Measurements from ENCODE around the gene LYRM2.

LYRM2 gene

DNA sequence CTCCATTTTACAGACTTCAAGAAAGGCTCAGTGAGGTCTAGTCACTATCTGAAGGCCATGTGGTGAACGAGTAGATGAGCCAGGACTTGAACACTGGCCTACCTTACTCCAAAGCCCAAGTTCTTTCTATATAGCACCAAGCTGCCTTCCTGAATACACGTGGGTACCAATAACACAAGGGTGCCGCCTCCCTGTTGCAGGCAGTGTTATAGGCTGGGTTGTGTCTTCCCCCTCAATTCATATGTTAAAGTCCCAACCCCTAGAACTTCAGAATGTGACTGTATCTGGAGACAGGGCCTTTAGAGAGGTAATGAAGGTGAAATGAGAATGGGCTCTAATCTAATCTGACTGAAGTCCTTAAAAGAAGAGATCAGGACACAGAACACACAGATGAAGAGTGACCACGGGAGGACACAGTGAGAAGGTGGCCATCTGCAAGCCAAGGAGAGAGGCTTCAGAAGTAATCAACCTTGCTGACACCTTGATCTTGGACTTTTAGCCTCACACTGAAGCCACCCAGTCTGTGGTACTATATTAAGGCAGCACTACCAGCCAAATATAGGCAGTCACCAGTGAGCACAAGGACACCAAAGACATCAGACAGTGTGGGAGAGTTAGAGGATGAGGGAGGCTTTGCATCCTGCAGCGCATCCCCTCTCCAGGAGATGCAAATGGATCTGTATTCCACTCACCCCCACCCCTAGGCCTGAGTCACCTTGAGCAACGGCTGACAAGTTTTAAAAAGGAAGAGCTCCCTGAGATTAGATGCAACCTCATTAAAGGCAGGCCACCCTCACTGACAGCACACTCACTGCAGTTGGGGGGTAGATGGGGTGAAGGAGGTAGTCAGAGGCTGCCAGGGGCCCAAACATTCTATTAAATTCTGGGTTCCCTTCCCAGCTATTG lies 40.9 kb upstream of the LYRM2 start:
- no peak overlapping the region for H3K4me3 ChIP-seq (ENCODE audit: low read depth, low read length)
- TF ChIP-seq, protein P1, sequence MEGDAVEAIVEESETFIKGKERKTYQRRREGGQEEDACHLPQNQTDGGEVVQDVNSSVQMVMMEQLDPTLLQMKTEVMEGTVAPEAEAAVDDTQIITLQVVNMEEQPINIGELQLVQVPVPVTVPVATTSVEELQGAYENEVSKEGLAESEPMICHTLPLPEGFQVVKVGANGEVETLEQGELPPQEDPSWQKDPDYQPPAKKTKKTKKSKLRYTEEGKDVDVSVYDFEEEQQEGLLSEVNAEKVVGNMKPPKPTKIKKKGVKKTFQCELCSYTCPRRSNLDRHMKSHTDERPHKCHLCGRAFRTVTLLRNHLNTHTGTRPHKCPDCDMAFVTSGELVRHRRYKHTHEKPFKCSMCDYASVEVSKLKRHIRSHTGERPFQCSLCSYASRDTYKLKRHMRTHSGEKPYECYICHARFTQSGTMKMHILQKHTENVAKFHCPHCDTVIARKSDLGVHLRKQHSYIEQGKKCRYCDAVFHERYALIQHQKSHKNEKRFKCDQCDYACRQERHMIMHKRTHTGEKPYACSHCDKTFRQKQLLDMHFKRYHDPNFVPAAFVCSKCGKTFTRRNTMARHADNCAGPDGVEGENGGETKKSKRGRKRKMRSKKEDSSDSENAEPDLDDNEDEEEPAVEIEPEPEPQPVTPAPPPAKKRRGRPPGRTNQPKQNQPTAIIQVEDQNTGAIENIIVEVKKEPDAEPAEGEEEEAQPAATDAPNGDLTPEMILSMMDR (IDR thresholded peaks at IDR 0.05; ENCODE audit: low read depth, low read length): no peak

DNA sequence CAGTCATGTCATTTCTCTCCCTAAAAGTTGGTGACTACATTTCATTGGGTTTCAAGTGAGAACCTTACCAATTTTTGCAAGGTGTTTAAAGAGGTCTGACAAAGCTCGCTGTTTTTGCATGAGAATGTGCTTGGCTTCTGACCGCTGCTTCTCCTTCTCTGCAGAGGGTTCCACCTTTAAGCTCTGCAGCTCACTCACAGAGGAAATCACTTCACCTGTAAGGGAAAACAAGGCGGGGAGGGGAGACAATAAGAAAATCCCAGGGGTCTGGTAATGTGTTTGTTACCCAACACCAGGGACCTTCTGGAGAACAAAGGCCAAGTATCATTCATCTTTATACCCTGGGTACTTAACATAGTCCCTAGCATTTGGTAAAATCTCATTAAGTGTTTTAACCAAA lies 40.0 kb upstream of the LYRM2 start:
- TF ChIP-seq, protein P1 (IDR thresholded peaks at IDR 0.05; ENCODE audit: low read depth, low read length): no peak
- no peak overlapping the region for H3K4me3 ChIP-seq (ENCODE audit: low read depth, low read length)

DNA sequence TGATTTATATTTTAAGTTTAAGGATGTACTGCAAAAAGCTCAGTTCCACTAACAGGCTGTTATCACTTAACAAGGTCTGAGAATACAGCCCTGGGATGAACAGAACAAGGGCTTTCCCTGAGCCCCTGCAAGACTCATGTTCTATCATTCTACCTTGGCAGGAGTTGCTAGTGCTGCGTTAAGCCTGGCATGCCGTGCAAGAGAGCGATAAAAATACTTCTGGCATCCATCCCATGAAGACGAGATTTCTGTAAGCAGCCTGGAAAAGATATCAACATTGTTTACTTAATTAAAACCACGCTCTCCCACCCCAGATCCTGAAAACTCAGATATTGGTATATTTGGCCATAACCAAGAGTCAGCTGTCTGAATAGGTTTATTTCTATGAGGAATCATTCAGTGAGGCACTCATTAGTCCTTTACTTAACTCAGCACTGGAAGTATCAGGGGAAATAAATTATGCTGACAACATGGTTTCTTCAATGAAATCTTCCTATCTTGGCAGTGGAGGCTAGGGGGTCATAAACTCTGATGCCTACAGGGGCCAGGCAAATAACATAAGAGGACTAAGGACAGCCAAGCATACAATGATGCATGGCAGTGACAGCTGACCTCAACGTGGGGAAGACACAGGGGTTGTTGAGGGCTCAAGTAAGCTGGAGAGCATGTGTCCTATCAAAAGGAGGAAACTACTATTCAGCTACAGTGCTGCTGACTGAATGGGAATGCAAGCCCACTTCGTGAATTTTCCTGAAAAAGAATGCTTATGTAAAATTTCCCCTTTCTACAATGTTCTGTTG lies 37.6 kb upstream of the LYRM2 start:
- no peak overlapping the region for H3K4me3 ChIP-seq (ENCODE audit: low read depth, low read length)
- TF ChIP-seq, protein P1 (IDR thresholded peaks at IDR 0.05; ENCODE audit: low read depth, low read length): no peak

DNA sequence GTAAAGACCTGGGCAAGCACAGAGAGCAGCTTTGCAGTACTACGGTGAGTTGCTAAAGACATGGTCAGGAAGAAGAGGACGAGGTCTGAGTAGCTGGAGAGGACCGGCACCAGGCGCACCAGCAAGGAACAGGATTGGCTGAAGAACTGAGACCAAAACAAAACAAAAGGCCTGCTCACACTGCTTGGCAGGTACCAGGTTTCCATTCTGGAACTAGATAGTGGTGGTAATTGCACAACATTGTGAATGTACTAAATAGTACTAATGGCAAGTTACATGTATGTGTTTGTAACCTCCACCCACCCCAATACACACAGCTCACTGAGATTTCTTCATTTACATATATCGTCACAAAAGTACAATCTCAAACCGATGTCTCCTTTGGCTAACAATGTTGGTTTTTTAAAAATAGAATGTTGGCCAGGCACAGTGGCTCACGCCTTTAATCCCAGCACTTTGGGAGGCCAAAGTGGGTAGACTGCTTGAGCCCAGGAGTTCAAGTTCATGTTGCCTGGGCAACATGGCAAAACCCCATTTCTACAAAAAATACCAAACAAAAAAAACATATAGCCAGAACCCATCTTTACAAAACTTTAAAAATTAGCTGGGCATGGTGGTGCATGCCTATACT lies 32.5 kb upstream of the LYRM2 start:
- TF ChIP-seq, protein P1 (IDR thresholded peaks at IDR 0.05; ENCODE audit: low read depth, low read length): no peak

DNA sequence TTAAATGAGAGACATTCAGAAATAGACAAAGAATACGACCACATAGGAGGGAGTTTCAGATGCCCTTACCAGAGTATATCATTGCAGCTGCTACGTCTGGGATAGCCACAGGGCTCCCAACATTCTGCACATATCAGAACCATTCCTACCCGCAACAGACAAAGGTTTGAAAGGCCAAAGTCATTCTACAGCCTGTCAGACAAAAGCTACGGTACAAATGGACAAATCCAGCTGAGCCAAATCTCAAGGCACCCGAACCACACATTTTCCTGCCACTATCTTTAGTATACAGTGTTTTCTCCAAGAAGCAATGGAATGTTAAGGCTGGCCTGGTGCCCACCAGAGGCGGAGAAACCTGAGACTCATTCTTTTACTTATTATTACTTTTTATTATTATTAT lies 30.5 kb upstream of the LYRM2 start:
- TF ChIP-seq, protein P1 (IDR thresholded peaks at IDR 0.05; ENCODE audit: low read depth, low read length): no peak
- no peak overlapping the region for H3K4me3 ChIP-seq (ENCODE audit: low read depth, low read length)

More for the DNA sequence above, 32.5 kb upstream of the LYRM2 start:
- no peak overlapping the region for H3K4me3 ChIP-seq (ENCODE audit: low read depth, low read length)

DNA sequence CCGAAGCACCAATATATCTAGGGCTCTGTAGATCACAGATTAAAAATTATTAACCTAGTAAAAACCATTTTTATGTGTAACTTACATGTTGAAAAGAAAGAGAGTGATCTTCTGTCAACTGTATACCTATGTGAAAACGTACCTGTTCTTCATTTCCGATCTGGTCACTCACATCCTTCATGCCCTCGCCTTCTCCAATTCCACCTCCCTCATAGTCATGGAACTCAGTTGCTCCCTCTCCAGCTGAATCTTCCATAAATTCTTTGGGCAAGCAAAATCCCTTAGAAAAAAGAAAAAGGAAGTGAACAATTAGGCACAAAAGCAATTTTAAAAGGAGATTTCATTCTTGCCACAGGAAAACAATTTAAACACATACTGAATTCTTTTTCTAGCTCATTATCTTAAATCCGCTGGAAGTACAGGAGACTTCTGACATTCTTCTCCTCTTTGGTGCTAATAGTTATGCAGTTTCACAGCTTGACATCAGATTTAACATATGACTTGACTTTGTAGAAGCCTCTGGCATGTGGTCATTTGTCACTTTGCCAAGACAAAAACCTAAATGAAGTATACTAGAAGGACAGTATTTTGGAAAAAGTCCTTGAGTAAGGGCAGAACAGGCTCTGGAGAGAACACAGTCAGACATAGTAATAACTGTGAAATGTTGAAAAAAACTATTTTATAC lies 29.5 kb upstream of the LYRM2 start:
- TF ChIP-seq, protein P1 (IDR thresholded peaks at IDR 0.05; ENCODE audit: low read depth, low read length): no peak
- no peak overlapping the region for H3K4me3 ChIP-seq (ENCODE audit: low read depth, low read length)

Data from WI38 (cell line).